HepG2 (cell line): ENCODE results near the gene PPP1R27. TPM values are rescaled to one million over a fixed set of nuclear protein-coding genes. Genes with fewer than 3 reads are reported as not detected.

Source experiments
- ATF7 ChIP-seq, 2 experiments: fragments of 450-650 bp in 1 of 2; sonication (generic) in 1 of 2; formaldehyde crosslinking in 1 of 2; IDR thresholded peaks; 2 replicates each; pipeline versions ENCODE4 v1.4.0 to v1.6.1; 2016 to 2020; ENCODE audit warnings: antibody characterized with exemption in 1 of 2, mild to moderate bottlenecking in 1 of 2, missing genetic modification reagents in 1 of 2
- EP300 ChIP-seq, 3 experiments: sonication (generic) in 1 of 3; formaldehyde crosslinking in 1 of 3; IDR thresholded peaks; 2 replicates each; pipeline versions ENCODE4 v1.5.1 to v1.6.1; 2011 to 2020; ENCODE audit warnings: low read depth in 2 of 3, low read length in 2 of 3, borderline replicate concordance in 1 of 3, improper control_type of control experiment in 1 of 3, mild to moderate bottlenecking in 1 of 3, missing genetic modification reagents in 1 of 3, moderate library complexity in 1 of 3
- MTA3 ChIP-seq: sonication (generic); formaldehyde crosslinking; IDR thresholded peaks from 2 replicates; pipeline ENCODE4 v1.4.0; 2020; ENCODE audit warnings: missing genetic modification reagents
- POLR2G ChIP-seq: fragments of 200-400 bp; formaldehyde crosslinking; IDR thresholded peaks from 2 replicates; pipeline ENCODE4 v1.6.1; 2018; ENCODE audit warnings: mild to moderate bottlenecking, low read depth, low read length, moderate library complexity
- SMAD1 ChIP-seq: sonication (generic); formaldehyde crosslinking; IDR thresholded peaks from 2 replicates; pipeline ENCODE4 v1.4.0; 2020; ENCODE audit warnings: missing genetic modification reagents, low read depth, mild to moderate bottlenecking, borderline replicate concordance
- SP1 ChIP-seq, 2 experiments: fragments of 450-650 bp in 1 of 2; sonication (generic) in 1 of 2; formaldehyde crosslinking in 1 of 2; IDR thresholded peaks; 2 replicates each; pipeline versions ENCODE4 v1.4.0 to v1.6.1; 2016 to 2020; ENCODE audit warnings: missing genetic modification reagents in 1 of 2
- ZBTB21 ChIP-seq: sonication (generic); formaldehyde crosslinking; IDR thresholded peaks from 2 replicates; pipeline ENCODE4 v1.4.0; 2020; ENCODE audit warnings: missing genetic modification reagents
- ZKSCAN8 ChIP-seq: IDR thresholded peaks from 2 replicates; pipeline ENCODE4 v1.6.1; 2016; ENCODE audit warnings: borderline replicate concordance, missing genetic modification reagents, missing compliant biosample characterization
- ZNF136 ChIP-seq: sonication (generic); formaldehyde crosslinking; IDR thresholded peaks from 2 replicates; pipeline ENCODE4 v1.8.1; 2022; ENCODE audit warnings: low read depth, mild to moderate bottlenecking, moderate library complexity, missing genetic modification reagents
- ZSCAN31 ChIP-seq: sonication (generic); formaldehyde crosslinking; IDR thresholded peaks from 2 replicates; pipeline ENCODE4 v1.5.0; 2020; ENCODE audit warnings: low read depth, mild to moderate bottlenecking, missing genetic modification reagents
- polyA plus RNA-seq, 8 experiments: library from polyadenylated mRNA; depleted of rRNA in 3 of 8; stranded (reverse) in 7 of 8; unstranded in 1 of 8; fragments of >200 nt; fragmentation: Illumina TruSeq in 4 of 8; extraction: Trizol in 4 of 8; gene quantifications; 2 replicates each; pipeline versions ENCODE4 v1.2.1 to v1.2.3, GENCODE V29; 2011 to 2016; ENCODE audit warnings: low read depth in 4 of 8, missing spikeins in 1 of 8, mixed read lengths in 1 of 8; ENCODE audit not compliant: insufficient read depth in 1 of 8
- total RNA-seq, 5 experiments: library from RNA; depleted of rRNA; stranded (reverse); fragments of >200 nt; fragmentation: Illumina TruSeq; extraction: Trizol; gene quantifications; 2 replicates each; pipeline ENCODE4 v1.2.3, GENCODE V29; 2016; ENCODE audit warnings: low read depth in 1 of 5
- TF ChIP-seq, protein P1 (sequence below): sonication (generic); formaldehyde crosslinking; IDR thresholded peaks from 2 replicates; pipeline ENCODE4 v1.8.0; 2022; ENCODE audit warnings: mild to moderate bottlenecking, missing genetic modification reagents
- TF ChIP-seq, protein P2 (sequence below), 2 experiments: sonication (generic) in 1 of 2; formaldehyde crosslinking in 1 of 2; IDR thresholded peaks; 2 replicates each; pipeline versions ENCODE4 v1.6.1 to v1.9.0; 2014 to 2022; ENCODE audit warnings: antibody characterized with exemption in 1 of 2, borderline replicate concordance in 1 of 2, inconsistent platforms in 1 of 2, low read depth in 1 of 2, missing genetic modification reagents in 1 of 2
- TF ChIP-seq, protein P3 (sequence below): conservative IDR thresholded peaks from 2 replicates; pipeline ENCODE4 v1.6.1; 2018; ENCODE audit warnings: missing genetic modification reagents
- TF ChIP-seq, protein P4 (sequence below): sonication (generic); formaldehyde crosslinking; IDR thresholded peaks from 2 replicates; pipeline ENCODE4 v1.4.0; 2020; ENCODE audit warnings: mild to moderate bottlenecking, missing genetic modification reagents

Gene PPP1R27
- total and polyA plus RNA-seq, 2 of the 13 experiments (the other 11 are each of a cell fraction or from before 2014, with no cell fraction given): 0.17 to 1.00 TPM

DNA sequence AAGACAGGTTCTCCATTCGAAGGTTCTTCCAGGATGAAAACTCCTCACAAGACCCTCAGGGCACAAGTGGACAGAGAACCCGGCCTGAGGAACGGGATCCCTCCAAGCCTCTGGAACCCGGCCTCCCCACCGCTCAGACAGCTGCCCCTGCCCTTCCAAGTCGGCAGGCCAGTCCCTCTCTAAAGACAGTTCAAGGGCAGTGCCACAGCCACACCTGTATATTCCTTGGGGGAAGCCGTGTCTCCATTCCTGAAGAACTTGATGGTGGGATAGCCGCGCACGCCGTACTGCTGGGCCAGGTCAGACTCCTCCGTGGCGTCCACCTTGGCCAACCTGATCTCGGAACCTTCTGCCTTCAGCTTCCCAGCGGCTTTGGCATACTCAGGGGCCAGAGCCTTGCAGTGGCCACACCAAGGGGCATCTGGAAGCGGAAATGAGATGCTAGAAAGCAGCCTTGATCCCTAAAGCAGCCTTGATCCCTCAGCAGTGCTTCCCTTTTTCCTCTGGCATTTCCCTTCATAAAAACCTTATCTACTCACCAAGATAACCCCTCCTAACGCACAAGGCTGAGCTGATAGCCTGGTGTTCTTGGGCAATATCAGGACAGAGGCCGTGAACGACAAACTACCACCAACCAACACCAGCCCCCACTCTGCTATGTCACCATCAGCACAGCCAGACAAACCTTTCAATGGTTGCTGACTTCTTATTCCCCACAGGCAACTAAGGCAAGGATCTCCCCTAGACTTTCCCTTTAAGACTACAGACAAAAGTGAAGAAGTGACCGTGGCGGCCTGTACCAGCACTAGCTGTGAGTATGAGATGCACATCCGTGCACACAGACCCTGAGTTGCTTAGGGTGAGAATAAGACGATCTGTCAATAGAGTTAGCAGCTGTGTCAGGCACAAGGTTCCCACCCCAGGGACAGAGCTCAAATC lies 24.4 kb upstream of the PPP1R27 start (continued):
- TF ChIP-seq MTA3 (CRISPR knock-in tag) (no peak), SP1 (IDR thresholded peaks at IDR 0.05) (no peak), SP1 (CRISPR knock-in tag; IDR thresholded peaks at IDR 0.05) (no peak), ZBTB21 (CRISPR knock-in tag) (no peak), ZNF136 (CRISPR knock-in tag) (0 out of 2 replicates have a peak, but pooled peaks have one; percentile 16), EP300 (IDR thresholded peaks at IDR 0.05; ENCODE audit: low read depth in 2 of 2, low read length in 2 of 2) (no peak), EP300 (CRISPR knock-in tag; IDR thresholded peaks at IDR 0.05; ENCODE audit: borderline replicate concordance) (no peak), POLR2G (peak; percentile 63), ATF7 (IDR thresholded peaks at IDR 0.05) (no peak), ATF7 (CRISPR knock-in tag; IDR thresholded peaks at IDR 0.05) (no peak), ZKSCAN8 (CRISPR knock-in tag) (no peak), ZSCAN31 (CRISPR knock-in tag) (no peak), SMAD1 (CRISPR knock-in tag) (no peak)
- TF ChIP-seq, protein P1, sequence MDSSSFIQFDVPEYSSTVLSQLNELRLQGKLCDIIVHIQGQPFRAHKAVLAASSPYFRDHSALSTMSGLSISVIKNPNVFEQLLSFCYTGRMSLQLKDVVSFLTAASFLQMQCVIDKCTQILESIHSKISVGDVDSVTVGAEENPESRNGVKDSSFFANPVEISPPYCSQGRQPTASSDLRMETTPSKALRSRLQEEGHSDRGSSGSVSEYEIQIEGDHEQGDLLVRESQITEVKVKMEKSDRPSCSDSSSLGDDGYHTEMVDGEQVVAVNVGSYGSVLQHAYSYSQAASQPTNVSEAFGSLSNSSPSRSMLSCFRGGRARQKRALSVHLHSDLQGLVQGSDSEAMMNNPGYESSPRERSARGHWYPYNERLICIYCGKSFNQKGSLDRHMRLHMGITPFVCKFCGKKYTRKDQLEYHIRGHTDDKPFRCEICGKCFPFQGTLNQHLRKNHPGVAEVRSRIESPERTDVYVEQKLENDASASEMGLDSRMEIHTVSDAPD: no peak
- TF ChIP-seq, protein P2, sequence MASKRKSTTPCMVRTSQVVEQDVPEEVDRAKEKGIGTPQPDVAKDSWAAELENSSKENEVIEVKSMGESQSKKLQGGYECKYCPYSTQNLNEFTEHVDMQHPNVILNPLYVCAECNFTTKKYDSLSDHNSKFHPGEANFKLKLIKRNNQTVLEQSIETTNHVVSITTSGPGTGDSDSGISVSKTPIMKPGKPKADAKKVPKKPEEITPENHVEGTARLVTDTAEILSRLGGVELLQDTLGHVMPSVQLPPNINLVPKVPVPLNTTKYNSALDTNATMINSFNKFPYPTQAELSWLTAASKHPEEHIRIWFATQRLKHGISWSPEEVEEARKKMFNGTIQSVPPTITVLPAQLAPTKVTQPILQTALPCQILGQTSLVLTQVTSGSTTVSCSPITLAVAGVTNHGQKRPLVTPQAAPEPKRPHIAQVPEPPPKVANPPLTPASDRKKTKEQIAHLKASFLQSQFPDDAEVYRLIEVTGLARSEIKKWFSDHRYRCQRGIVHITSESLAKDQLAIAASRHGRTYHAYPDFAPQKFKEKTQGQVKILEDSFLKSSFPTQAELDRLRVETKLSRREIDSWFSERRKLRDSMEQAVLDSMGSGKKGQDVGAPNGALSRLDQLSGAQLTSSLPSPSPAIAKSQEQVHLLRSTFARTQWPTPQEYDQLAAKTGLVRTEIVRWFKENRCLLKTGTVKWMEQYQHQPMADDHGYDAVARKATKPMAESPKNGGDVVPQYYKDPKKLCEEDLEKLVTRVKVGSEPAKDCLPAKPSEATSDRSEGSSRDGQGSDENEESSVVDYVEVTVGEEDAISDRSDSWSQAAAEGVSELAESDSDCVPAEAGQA (IDR thresholded peaks at IDR 0.05; ENCODE audit: low read depth): no peak
- TF ChIP-seq, protein P2 (CRISPR knock-in tag; IDR thresholded peaks at IDR 0.05; ENCODE audit: borderline replicate concordance): no peak
- TF ChIP-seq, protein P3, sequence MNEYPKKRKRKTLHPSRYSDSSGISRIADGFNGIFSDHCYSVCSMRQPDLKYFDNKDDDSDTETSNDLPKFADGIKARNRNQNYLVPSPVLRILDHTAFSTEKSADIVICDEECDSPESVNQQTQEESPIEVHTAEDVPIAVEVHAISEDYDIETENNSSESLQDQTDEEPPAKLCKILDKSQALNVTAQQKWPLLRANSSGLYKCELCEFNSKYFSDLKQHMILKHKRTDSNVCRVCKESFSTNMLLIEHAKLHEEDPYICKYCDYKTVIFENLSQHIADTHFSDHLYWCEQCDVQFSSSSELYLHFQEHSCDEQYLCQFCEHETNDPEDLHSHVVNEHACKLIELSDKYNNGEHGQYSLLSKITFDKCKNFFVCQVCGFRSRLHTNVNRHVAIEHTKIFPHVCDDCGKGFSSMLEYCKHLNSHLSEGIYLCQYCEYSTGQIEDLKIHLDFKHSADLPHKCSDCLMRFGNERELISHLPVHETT (CRISPR knock-in tag): no peak
- TF ChIP-seq, protein P4, sequence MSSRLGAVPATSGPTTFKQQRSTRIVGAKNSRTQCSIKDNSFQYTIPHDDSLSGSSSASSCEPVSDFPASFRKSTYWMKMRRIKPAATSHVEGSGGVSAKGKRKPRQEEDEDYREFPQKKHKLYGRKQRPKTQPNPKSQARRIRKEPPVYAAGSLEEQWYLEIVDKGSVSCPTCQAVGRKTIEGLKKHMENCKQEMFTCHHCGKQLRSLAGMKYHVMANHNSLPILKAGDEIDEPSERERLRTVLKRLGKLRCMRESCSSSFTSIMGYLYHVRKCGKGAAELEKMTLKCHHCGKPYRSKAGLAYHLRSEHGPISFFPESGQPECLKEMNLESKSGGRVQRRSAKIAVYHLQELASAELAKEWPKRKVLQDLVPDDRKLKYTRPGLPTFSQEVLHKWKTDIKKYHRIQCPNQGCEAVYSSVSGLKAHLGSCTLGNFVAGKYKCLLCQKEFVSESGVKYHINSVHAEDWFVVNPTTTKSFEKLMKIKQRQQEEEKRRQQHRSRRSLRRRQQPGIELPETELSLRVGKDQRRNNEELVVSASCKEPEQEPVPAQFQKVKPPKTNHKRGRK (CRISPR knock-in tag): no peak
